Calu3 (cell line): ENCODE data around the gene CCNL2. TPM values are rescaled to one million over a fixed set of nuclear protein-coding genes. Genes with fewer than 3 reads are reported as not detected.
A peak's percentile ranks its signal among the peaks of the same experiment; 100 is the strongest.
"Not testable (repeated sequence)": the region's sequence is repeated elsewhere in the genome, so short reads cannot be mapped to it uniquely, and the experiment has no call there.

Experiments
- BruUV-seq: library from RNA; stranded (reverse); fragments of 400-500 nt; replicated peaks from 2 replicates; lab custom pipeline; 2021; lab: Mats Ljungman, UMichigan
- CTCF ChIA-PET: fragments of 300-600 bp; sonication (Branson Sonifier 250); formaldehyde crosslinking; loops from one replicate; lab custom pipeline; 2022; ENCODE audit warnings: antibody characterized with exemption; lab: Charles Lee
- DNase-seq: peaks from one replicate; pipeline ENCODE4 v3.0.0; 2022
- H3K27ac Mint-ChIP-seq: one replicate; pipeline ENCODE4 v1.8.0; 2022; ENCODE audit warnings: mixed read lengths; ENCODE audit not compliant: unreplicated experiment
- H3K27me3 Mint-ChIP-seq: one replicate; pipeline ENCODE4 v1.8.0; 2022; ENCODE audit warnings: mixed read lengths; ENCODE audit not compliant: unreplicated experiment
- H3K36me3 Mint-ChIP-seq: one replicate; pipeline ENCODE4 v1.8.0; 2022; ENCODE audit warnings: mild to moderate bottlenecking, moderate library complexity, mixed read lengths; ENCODE audit not compliant: insufficient read depth, unreplicated experiment
- H3K4me1 Mint-ChIP-seq: one replicate; pipeline ENCODE4 v1.8.0; 2022; ENCODE audit warnings: mild to moderate bottlenecking, low read depth, mixed read lengths; ENCODE audit not compliant: unreplicated experiment
- H3K4me3 Mint-ChIP-seq: one replicate; pipeline ENCODE4 v1.8.0; 2022; ENCODE audit warnings: mild to moderate bottlenecking, low read depth, moderate library complexity, mixed read lengths; ENCODE audit not compliant: unreplicated experiment
- H3K9me3 Mint-ChIP-seq: one replicate; pipeline ENCODE4 v1.8.0; 2022; ENCODE audit warnings: low read depth, mixed read lengths; ENCODE audit not compliant: unreplicated experiment
- CTCF ChIP-seq: fragments of 200-600 bp; IDR thresholded peaks from one replicate; pipeline ENCODE4 v1.8.0; 2022; ENCODE audit warnings: antibody characterized with exemption; ENCODE audit not compliant: unreplicated experiment
- intact Hi-C: fragments of 100-400 bp; cut with micrococcal nuclease; formaldehyde crosslinking; loops from one replicate; pipeline ENCODE4 v1.10.0; 2022; ENCODE audit not compliant: unreplicated experiment
- total RNA-seq: library from RNA; stranded (reverse); gene quantifications from 2 replicates; pipeline ENCODE4 v1.2.3, GENCODE V29; 2022

CCNL2 gene
- total RNA-seq, 1 experiment from 2014 or later = 166 TPM

- Mint-ChIP-seq H3K27me3 (no peaks in the 10 kb centered on the region), H3K4me1 (no peaks in the 10 kb centered on the region), H3K9me3 (no peaks in the 10 kb centered on the region), H3K4me3 (no peak overlapping the region), H3K27ac (no peak overlapping the region), H3K36me3 (peaks cover 2% of the 10 kb centered on the region)
- intact Hi-C loops = no loop called here
- CTCF ChIA-PET = no interaction called here
- TF ChIP-seq CTCF = no peak
- DNase-seq = no peak
- no TSS peak for BruUV-seq
Measured at GRCh38 chr1:1415751-1416150, 16.6 kb upstream of the CCNL2 start.

- H3K36me3 Mint-ChIP-seq = peaks cover 13% of the 10 kb centered on the region
- H3K4me3 Mint-ChIP-seq, DNase-seq, BruUV-seq, H3K4me1 Mint-ChIP-seq, H3K9me3 Mint-ChIP-seq, H3K27me3 Mint-ChIP-seq, H3K27ac Mint-ChIP-seq, intact Hi-C loops, CTCF ChIA-PET: not testable (repeated sequence)
Measured at GRCh38 chr1:1412311-1412902, 13.3 kb upstream of the CCNL2 start.

- BruUV-seq = no TSS peak
- H3K27ac Mint-ChIP-seq = no peak overlapping the region
- TF ChIP-seq CTCF = no peak
- intact Hi-C loops = no loop called here
- CTCF ChIA-PET = no interaction called here
- no peaks in the 10 kb centered on the region for H3K4me1 Mint-ChIP-seq
- no peaks in the 10 kb centered on the region for H3K27me3 Mint-ChIP-seq
- no peak for DNase-seq
- H3K4me3 Mint-ChIP-seq = no peak overlapping the region
- H3K9me3 Mint-ChIP-seq = no peaks in the 10 kb centered on the region
- peaks cover 21% of the 10 kb centered on the region for H3K36me3 Mint-ChIP-seq
Measured at GRCh38 chr1:1411626-1412025, 12.5 kb upstream of the CCNL2 start.

GRCh38 chr1:1410238-1410637 lies 11.1 kb upstream of the CCNL2 start:
- intact Hi-C loops, BruUV-seq, H3K27ac Mint-ChIP-seq, H3K9me3 Mint-ChIP-seq, H3K4me3 Mint-ChIP-seq, CTCF ChIA-PET, H3K4me1 Mint-ChIP-seq, DNase-seq, H3K27me3 Mint-ChIP-seq: not testable (repeated sequence)
- peaks cover 35% of the 10 kb centered on the region for H3K36me3 Mint-ChIP-seq

- no peak for TF ChIP-seq CTCF
- Mint-ChIP-seq H3K36me3 (peaks cover 51% of the 10 kb centered on the region), H3K9me3 (no peaks in the 10 kb centered on the region), H3K27me3 (no peaks in the 10 kb centered on the region), H3K4me1 (no peaks in the 10 kb centered on the region), H3K4me3 (peak overlapping the region; percentile 83), H3K27ac (peak overlapping the region; percentile 42)
- CTCF ChIA-PET = interaction anchor here (1.0 to 1.4 kb wide), 2 partner anchors 25 to 97 kb away, joined by 4 to 5 read pairs; no protein-coding TSS in a partner anchor
- intact Hi-C loops = no loop called here
- no TSS peak for BruUV-seq
- peak; percentile 18 for DNase-seq
Measured at GRCh38 chr1:1407636-1408318, 8.6 kb upstream of the CCNL2 start.
